ENCODE data around the gene MYPOP. TPM values are rescaled to one million over a fixed set of nuclear protein-coding genes. Genes with fewer than 3 reads are reported as not detected.
A peak's percentile ranks its signal among the peaks of the same experiment; 100 is the strongest.

The MYPOP gene
- total and polyA plus RNA-seq, 2 of the 13 experiments (the other 11 are each of a cell fraction or from before 2014, with no cell fraction given) = 2.3 to 2.7 TPM

DNA sequence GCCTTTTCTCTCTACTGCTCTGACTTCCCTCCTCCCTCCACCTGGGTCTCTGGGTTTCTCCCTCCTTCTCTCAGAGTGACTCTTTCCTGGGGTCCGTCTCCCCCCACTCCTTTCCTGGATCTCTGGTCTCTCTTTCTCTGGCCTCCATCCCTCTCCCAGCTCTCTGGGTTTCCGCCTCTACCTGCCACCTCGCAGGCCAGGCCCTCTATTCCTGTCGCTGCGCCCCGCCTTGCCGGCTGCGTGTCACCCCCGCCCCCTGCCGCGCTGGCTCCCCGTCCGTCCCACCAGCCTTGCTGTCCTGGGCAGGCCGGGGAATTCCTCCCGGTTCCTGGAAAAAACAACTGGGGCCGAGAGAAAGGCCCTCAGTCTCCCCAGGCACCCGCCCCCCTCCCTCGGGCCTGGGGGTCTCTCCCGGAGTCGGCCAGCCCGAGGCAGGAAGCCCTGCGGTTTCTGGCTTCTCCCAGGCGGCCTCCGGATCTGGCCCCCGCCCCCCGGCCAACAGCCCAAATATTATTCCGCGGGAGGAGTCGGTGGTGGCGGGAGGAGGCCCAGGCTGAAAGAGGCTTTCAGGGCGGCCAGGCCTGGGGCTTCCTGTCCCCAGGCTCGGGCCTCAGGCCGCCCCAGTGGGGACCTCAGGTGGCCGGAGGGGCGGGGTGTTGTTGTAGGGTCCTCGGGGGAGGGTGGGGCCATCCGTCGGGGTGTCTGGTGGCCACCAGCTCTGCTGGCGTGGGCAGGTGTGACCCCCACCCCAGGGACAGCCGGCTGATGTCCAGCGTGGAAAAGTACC lies 25.8 kb downstream of the MYPOP start (continued):
- TF ChIP-seq, protein P1, sequence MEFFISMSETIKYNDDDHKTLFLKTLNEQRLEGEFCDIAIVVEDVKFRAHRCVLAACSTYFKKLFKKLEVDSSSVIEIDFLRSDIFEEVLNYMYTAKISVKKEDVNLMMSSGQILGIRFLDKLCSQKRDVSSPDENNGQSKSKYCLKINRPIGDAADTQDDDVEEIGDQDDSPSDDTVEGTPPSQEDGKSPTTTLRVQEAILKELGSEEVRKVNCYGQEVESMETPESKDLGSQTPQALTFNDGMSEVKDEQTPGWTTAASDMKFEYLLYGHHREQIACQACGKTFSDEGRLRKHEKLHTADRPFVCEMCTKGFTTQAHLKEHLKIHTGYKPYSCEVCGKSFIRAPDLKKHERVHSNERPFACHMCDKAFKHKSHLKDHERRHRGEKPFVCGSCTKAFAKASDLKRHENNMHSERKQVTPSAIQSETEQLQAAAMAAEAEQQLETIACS (CRISPR knock-in tag; IDR thresholded peaks at IDR 0.05) = no peak
- no peak for TF ChIP-seq REXO4 (CRISPR knock-in tag; IDR thresholded peaks at IDR 0.05; ENCODE audit: borderline replicate concordance)
- no peak for TF ChIP-seq MAFF (IDR thresholded peaks at IDR 0.05; ENCODE audit: low read depth, low read length)
- no peak for TF ChIP-seq ZNF468 (CRISPR knock-in tag; IDR thresholded peaks at IDR 0.05)
- TF ChIP-seq, protein P2, sequence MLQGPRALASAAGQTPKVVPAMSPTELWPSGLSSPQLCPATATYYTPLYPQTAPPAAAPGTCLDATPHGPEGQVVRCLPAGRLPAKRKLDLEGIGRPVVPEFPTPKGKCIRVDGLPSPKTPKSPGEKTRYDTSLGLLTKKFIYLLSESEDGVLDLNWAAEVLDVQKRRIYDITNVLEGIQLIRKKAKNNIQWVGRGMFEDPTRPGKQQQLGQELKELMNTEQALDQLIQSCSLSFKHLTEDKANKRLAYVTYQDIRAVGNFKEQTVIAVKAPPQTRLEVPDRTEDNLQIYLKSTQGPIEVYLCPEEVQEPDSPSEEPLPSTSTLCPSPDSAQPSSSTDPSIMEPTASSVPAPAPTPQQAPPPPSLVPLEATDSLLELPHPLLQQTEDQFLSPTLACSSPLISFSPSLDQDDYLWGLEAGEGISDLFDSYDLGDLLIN (CRISPR knock-in tag; IDR thresholded peaks at IDR 0.05; ENCODE audit: borderline replicate concordance) = no peak
- TF ChIP-seq KDM2A (CRISPR knock-in tag; IDR thresholded peaks at IDR 0.05; ENCODE audit: borderline replicate concordance, low read depth) = peak; percentile 81
- TF ChIP-seq, protein P3, sequence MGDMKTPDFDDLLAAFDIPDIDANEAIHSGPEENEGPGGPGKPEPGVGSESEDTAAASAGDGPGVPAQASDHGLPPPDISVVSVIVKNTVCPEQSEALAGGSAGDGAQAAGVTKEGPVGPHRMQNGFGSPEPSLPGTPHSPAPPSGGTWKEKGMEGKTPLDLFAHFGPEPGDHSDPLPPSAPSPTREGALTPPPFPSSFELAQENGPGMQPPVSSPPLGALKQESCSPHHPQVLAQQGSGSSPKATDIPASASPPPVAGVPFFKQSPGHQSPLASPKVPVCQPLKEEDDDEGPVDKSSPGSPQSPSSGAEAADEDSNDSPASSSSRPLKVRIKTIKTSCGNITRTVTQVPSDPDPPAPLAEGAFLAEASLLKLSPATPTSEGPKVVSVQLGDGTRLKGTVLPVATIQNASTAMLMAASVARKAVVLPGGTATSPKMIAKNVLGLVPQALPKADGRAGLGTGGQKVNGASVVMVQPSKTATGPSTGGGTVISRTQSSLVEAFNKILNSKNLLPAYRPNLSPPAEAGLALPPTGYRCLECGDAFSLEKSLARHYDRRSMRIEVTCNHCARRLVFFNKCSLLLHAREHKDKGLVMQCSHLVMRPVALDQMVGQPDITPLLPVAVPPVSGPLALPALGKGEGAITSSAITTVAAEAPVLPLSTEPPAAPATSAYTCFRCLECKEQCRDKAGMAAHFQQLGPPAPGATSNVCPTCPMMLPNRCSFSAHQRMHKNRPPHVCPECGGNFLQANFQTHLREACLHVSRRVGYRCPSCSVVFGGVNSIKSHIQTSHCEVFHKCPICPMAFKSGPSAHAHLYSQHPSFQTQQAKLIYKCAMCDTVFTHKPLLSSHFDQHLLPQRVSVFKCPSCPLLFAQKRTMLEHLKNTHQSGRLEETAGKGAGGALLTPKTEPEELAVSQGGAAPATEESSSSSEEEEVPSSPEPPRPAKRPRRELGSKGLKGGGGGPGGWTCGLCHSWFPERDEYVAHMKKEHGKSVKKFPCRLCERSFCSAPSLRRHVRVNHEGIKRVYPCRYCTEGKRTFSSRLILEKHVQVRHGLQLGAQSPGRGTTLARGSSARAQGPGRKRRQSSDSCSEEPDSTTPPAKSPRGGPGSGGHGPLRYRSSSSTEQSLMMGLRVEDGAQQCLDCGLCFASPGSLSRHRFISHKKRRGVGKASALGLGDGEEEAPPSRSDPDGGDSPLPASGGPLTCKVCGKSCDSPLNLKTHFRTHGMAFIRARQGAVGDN (CRISPR knock-in tag; IDR thresholded peaks at IDR 0.05) = peak; percentile 94
- TF ChIP-seq, protein P4, sequence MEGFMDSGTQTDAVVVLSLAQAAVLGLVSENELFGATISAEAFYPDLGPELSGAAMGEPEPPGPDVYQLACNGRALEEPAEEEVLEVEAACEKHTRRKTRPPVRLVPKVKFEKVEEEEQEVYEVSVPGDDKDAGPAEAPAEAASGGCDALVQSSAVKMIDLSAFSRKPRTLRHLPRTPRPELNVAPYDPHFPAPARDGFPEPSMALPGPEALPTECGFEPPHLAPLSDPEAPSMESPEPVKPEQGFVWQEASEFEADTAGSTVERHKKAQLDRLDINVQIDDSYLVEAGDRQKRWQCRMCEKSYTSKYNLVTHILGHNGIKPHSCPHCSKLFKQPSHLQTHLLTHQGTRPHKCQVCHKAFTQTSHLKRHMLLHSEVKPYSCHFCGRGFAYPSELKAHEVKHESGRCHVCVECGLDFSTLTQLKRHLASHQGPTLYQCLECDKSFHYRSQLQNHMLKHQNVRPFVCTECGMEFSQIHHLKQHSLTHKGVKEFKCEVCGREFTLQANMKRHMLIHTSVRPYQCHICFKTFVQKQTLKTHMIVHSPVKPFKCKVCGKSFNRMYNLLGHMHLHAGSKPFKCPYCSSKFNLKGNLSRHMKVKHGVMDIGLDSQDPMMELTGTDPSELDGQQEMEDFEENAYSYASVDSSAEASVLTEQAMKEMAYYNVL (CRISPR knock-in tag; IDR thresholded peaks at IDR 0.05; ENCODE audit: borderline replicate concordance) = peak; percentile 53
- TF ChIP-seq, protein P5, sequence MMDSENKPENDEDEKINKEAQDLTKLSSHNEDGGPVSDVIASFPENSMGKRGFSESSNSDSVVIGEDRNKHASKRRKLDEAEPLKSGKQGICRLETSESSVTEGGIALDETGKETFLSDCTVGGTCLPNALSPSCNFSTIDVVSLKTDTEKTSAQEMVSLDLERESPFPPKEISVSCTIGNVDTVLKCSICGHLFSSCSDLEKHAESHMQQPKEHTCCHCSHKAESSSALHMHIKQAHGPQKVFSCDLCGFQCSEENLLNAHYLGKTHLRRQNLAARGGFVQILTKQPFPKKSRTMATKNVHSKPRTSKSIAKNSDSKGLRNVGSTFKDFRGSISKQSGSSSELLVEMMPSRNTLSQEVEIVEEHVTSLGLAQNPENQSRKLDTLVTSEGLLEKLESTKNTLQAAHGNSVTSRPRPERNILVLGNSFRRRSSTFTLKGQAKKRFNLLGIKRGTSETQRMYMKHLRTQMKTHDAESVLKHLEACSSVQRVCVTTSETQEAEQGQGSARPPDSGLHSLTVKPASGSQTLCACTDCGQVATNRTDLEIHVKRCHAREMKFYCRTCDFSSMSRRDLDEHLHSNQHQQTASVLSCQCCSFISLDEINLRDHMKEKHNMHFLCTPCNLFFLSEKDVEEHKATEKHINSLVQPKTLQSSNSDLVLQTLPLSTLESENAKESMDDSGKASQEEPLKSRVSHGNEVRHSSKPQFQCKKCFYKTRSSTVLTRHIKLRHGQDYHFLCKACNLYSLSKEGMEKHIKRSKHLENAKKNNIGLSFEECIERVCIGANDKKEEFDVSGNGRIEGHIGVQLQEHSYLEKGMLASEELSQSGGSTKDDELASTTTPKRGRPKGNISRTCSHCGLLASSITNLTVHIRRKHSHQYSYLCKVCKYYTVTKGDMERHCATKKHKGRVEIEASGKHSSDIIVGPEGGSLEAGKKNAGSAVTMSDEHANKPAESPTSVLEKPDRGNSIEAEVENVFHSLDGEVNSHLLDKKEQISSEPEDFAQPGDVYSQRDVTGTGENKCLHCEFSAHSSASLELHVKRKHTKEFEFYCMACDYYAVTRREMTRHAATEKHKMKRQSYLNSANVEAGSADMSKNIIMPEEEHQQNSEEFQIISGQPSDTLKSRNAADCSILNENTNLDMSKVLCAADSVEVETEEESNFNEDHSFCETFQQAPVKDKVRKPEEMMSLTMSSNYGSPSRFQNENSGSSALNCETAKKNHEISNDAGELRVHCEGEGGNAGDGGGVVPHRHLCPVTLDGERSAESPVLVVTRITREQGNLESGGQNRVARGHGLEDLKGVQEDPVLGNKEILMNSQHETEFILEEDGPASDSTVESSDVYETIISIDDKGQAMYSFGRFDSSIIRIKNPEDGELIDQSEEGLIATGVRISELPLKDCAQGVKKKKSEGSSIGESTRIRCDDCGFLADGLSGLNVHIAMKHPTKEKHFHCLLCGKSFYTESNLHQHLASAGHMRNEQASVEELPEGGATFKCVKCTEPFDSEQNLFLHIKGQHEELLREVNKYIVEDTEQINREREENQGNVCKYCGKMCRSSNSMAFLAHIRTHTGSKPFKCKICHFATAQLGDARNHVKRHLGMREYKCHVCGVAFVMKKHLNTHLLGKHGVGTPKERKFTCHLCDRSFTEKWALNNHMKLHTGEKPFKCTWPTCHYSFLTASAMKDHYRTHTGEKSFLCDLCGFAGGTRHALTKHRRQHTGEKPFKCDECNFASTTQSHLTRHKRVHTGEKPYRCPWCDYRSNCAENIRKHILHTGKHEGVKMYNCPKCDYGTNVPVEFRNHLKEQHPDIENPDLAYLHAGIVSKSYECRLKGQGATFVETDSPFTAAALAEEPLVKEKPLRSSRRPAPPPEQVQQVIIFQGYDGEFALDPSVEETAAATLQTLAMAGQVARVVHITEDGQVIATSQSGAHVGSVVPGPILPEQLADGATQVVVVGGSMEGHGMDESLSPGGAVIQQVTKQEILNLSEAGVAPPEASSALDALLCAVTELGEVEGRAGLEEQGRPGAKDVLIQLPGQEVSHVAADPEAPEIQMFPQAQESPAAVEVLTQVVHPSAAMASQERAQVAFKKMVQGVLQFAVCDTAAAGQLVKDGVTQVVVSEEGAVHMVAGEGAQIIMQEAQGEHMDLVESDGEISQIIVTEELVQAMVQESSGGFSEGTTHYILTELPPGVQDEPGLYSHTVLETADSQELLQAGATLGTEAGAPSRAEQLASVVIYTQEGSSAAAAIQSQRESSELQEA (CRISPR knock-in tag; IDR thresholded peaks at IDR 0.05; ENCODE audit: not compliant biosample characterization) = peak; percentile 68
- TF ChIP-seq NFKBIZ (CRISPR knock-in tag; IDR thresholded peaks at IDR 0.05) = no peak
